HCEC 1CT (cell line): ENCODE results near the gene SMIM41.
"Not testable (repeated sequence)": the region's sequence is repeated elsewhere in the genome, so short reads cannot be mapped to it uniquely, and the experiment has no call there.

ENCODE experiments used
- DNase-seq: peaks from one replicate; pipeline ENCODE4 v3.0.0-alpha.2; 2017

Gene SMIM41

GRCh38 chr12:52086366-52086765 lies 6.9 kb downstream of the SMIM41 start:
- DNase-seq: no peak

GRCh38 chr12:52086944-52087835 lies 7.7 kb downstream of the SMIM41 start:
- DNase-seq: no peak

- no peak for DNase-seq
Measured at GRCh38 chr12:52087961-52088820, 8.7 kb downstream of the SMIM41 start.

GRCh38 chr12:52089491-52089890 lies 10.0 kb downstream of the SMIM41 start:
- DNase-seq: no peak

GRCh38 chr12:52090291-52090690 lies 10.8 kb downstream of the SMIM41 start:
- DNase-seq: no peak

- DNase-seq: no peak
Measured at GRCh38 chr12:52091061-52091460, 11.6 kb downstream of the SMIM41 start.

GRCh38 chr12:52091869-52092268 lies 12.4 kb downstream of the SMIM41 start:
- DNase-seq: no peak

GRCh38 chr12:52093346-52093745 lies 13.8 kb downstream of the SMIM41 start:
- DNase-seq: no peak

GRCh38 chr12:52096332-52097044 lies 17.0 kb downstream of the SMIM41 start:
- no peak for DNase-seq

- no peak for DNase-seq
Measured at GRCh38 chr12:52097045-52097666, 17.7 kb downstream of the SMIM41 start.

- not testable (repeated sequence) for DNase-seq
Measured at GRCh38 chr12:52104431-52105089, 25.1 kb downstream of the SMIM41 start.

GRCh38 chr12:52116222-52117125 lies 37.0 kb downstream of the SMIM41 start:
- DNase-seq: not testable (repeated sequence)

GRCh38 chr12:52117806-52118475 lies 38.4 kb downstream of the SMIM41 start:
- not testable (repeated sequence) for DNase-seq

GRCh38 chr12:52119398-52120254 lies 40.1 kb downstream of the SMIM41 start:
- no peak for DNase-seq

- DNase-seq: peak; percentile 6
Measured at GRCh38 chr12:52120951-52121823, 41.7 kb downstream of the SMIM41 start.

- DNase-seq: peak; percentile 67
Measured at GRCh38 chr12:52121824-52122539, 42.5 kb downstream of the SMIM41 start.

- no peak for DNase-seq
Measured at GRCh38 chr12:52122540-52122871, 43.0 kb downstream of the SMIM41 start.

- DNase-seq: no peak
Measured at GRCh38 chr12:52122904-52123303, 43.4 kb downstream of the SMIM41 start.
